ENCODE measurements around the gene HHAT.
"Not testable (repeated sequence)": the region's sequence is repeated elsewhere in the genome, so short reads cannot be mapped to it uniquely, and the experiment has no call there.

Gene HHAT

GRCh38 chr1:210413951-210414350, 85.2 kb downstream of the HHAT start:
- DNase-seq (ENCODE audit: low read depth): no peak
- no peak for TF ChIP-seq CTCF (IDR thresholded peaks at IDR 0.05; ENCODE audit: control insufficient read depth, insufficient read depth, low read depth, low read length, missing control alignments)
- H3K4me3 ChIP-seq (ENCODE audit: control insufficient read depth, low read depth, low read length): no peak overlapping the region

- no peak overlapping the region for H3K4me3 ChIP-seq (ENCODE audit: control insufficient read depth, low read depth, low read length)
- DNase-seq (ENCODE audit: low read depth): no peak
- no peak for TF ChIP-seq CTCF (IDR thresholded peaks at IDR 0.05; ENCODE audit: control insufficient read depth, insufficient read depth, low read depth, low read length, missing control alignments)
Measured at GRCh38 chr1:210415846-210416448, 87.2 kb downstream of the HHAT start.

GRCh38 chr1:210416681-210417080, 88.0 kb downstream of the HHAT start:
- H3K4me3 ChIP-seq (ENCODE audit: control insufficient read depth, low read depth, low read length): no peak overlapping the region
- no peak for TF ChIP-seq CTCF (IDR thresholded peaks at IDR 0.05; ENCODE audit: control insufficient read depth, insufficient read depth, low read depth, low read length, missing control alignments)
- no peak for DNase-seq (ENCODE audit: low read depth)

- TF ChIP-seq CTCF (IDR thresholded peaks at IDR 0.05; ENCODE audit: control insufficient read depth, insufficient read depth, low read depth, low read length, missing control alignments): no peak
- no peak overlapping the region for H3K4me3 ChIP-seq (ENCODE audit: control insufficient read depth, low read depth, low read length)
- DNase-seq (ENCODE audit: low read depth): no peak
Measured at GRCh38 chr1:210417881-210418280, 89.2 kb downstream of the HHAT start.

- H3K4me3 ChIP-seq (ENCODE audit: control insufficient read depth, low read depth, low read length): no peak overlapping the region
- no peak for DNase-seq (ENCODE audit: low read depth)
- no peak for TF ChIP-seq CTCF (IDR thresholded peaks at IDR 0.05; ENCODE audit: control insufficient read depth, insufficient read depth, low read depth, low read length, missing control alignments)
Measured at GRCh38 chr1:210418863-210419650, 90.4 kb downstream of the HHAT start.

- not testable (repeated sequence) for H3K4me3 ChIP-seq (ENCODE audit: control insufficient read depth, low read depth, low read length); DNase-seq (ENCODE audit: low read depth)
Measured at GRCh38 chr1:210426696-210427095, 98.0 kb downstream of the HHAT start.

- no peak for TF ChIP-seq CTCF (IDR thresholded peaks at IDR 0.05; ENCODE audit: control insufficient read depth, insufficient read depth, low read depth, low read length, missing control alignments)
- DNase-seq (ENCODE audit: low read depth): no peak
- no peak overlapping the region for H3K4me3 ChIP-seq (ENCODE audit: control insufficient read depth, low read depth, low read length)
Measured at GRCh38 chr1:210428696-210429095, 100.0 kb downstream of the HHAT start.

Data from AG09309 (cell line).